CD8-positive, alpha-beta memory T cell (primary cell): ENCODE data around the gene MEIS1. TPM values are rescaled to one million over a fixed set of nuclear protein-coding genes. Genes with fewer than 3 reads are reported as not detected.

Source experiments
- CTCF ChIA-PET: fragments of 350-600 bp; sonication (Branson Sonifier 250); formaldehyde crosslinking; loops from one replicate; lab custom pipeline; 2021; ENCODE audit warnings: antibody characterized with exemption; lab: Charles Lee
- POLR2A ChIA-PET: fragments of 350-600 bp; sonication (Branson Sonifier 250); formaldehyde crosslinking; loops from one replicate; lab custom pipeline; 2021; ENCODE audit warnings: antibody characterized with exemption; lab: Charles Lee
- DNase-seq, 5 donors: peaks; one replicate each; pipeline versions ENCODE4 v3.0.0 to v3.0.0-alpha.2; 2020 to 2022; ENCODE audit warnings: mixed read lengths in 1 of 5
- H3K27ac ChIP-seq: one replicate; pipeline ENCODE4 v1.7.0; 2013; ENCODE audit warnings: low read depth, mild to moderate bottlenecking, low read length, moderate library complexity
- H3K27me3 ChIP-seq: 2 replicates; pipeline ENCODE4 v1.7.0; 2013; ENCODE audit warnings: low read length, mild to moderate bottlenecking; ENCODE audit not compliant: insufficient read depth, poor library complexity, severe bottlenecking
- H3K36me3 ChIP-seq: 2 replicates; pipeline ENCODE4 v1.7.0; 2013; ENCODE audit warnings: mild to moderate bottlenecking, low read length, moderate library complexity; ENCODE audit not compliant: insufficient read depth
- H3K4me1 ChIP-seq: 2 replicates; pipeline ENCODE4 v1.7.0; 2013; ENCODE audit warnings: mild to moderate bottlenecking, low read length, moderate library complexity; ENCODE audit not compliant: insufficient read depth
- H3K4me3 ChIP-seq: 2 replicates; pipeline ENCODE4 v1.7.0; 2013; ENCODE audit warnings: mild to moderate bottlenecking, low read length
- H3K9me3 ChIP-seq: 2 replicates; pipeline ENCODE4 v1.7.0; 2013; ENCODE audit warnings: mild to moderate bottlenecking, low read length
- H3K27ac Mint-ChIP-seq, 8 donors: one replicate each; pipeline ENCODE4 v1.8.0; 2020 to 2021; ENCODE audit warnings: mixed read lengths in 8 of 8, mild to moderate bottlenecking in 6 of 8, inconsistent platforms in 3 of 8, moderate library complexity in 3 of 8
- H3K27me3 Mint-ChIP-seq, 2 donors: one replicate each; pipeline ENCODE4 v1.8.0; 2020 to 2021; ENCODE audit warnings: mixed read lengths in 2 of 2, mild to moderate bottlenecking in 1 of 2, moderate library complexity in 1 of 2
- H3K36me3 Mint-ChIP-seq, 3 donors: one replicate each; pipeline ENCODE4 v1.8.0; 2020 to 2021; ENCODE audit warnings: mixed read lengths in 3 of 3, inconsistent platforms in 1 of 3, mild to moderate bottlenecking in 1 of 3
- H3K4me1 Mint-ChIP-seq, 3 donors: one replicate each; pipeline ENCODE4 v1.8.0; 2020 to 2021; ENCODE audit warnings: mixed read lengths in 3 of 3, inconsistent platforms in 1 of 3, mild to moderate bottlenecking in 1 of 3
- H3K4me3 Mint-ChIP-seq, 7 donors: one replicate each; pipeline ENCODE4 v1.8.0; 2020 to 2021; ENCODE audit warnings: mixed read lengths in 7 of 7, mild to moderate bottlenecking in 6 of 7, moderate library complexity in 4 of 7, inconsistent platforms in 2 of 7
- H3K9me3 Mint-ChIP-seq, 5 donors: one replicate each; pipeline ENCODE4 v1.8.0; 2020 to 2022; ENCODE audit warnings: mixed read lengths in 5 of 5, mild to moderate bottlenecking in 3 of 5, moderate library complexity in 2 of 5, inconsistent platforms in 1 of 5
- polyA plus RNA-seq: library from polyadenylated mRNA; unstranded; fragments of 300-500 nt; fragmentation: Illumina TruSeq; gene quantifications from one replicate; pipeline ENCODE4 v1.2.3, GENCODE V29; 2021
- total RNA-seq, 2 experiments: library from RNA; stranded (reverse); gene quantifications; one replicate each; pipeline ENCODE4 v1.2.3, GENCODE V29; 2021

The MEIS1 gene
- total and polyA plus RNA-seq, 3 experiments from 2014 or later, result not detected

GRCh38 chr2:66443979-66444861, 9.3 kb downstream of the MEIS1 start:
- no peaks in the 10 kb centered on the region for H3K36me3 Mint-ChIP-seq
- Histone ChIP-seq H3K27ac (no peak overlapping the region), H3K36me3 (no peaks in the 10 kb centered on the region), H3K9me3 (no peaks in the 10 kb centered on the region), H3K4me3 (no peak overlapping the region), H3K27me3 (peaks cover 11% of the 10 kb centered on the region), H3K4me1 (no peaks in the 10 kb centered on the region)
- no peak overlapping the region for H3K4me3 Mint-ChIP-seq
- peaks cover 0 to 24% (median 13%) of the 10 kb centered on the region in 5 donors for H3K9me3 Mint-ChIP-seq
- ChIA-PET CTCF (interaction anchor here (1.0 kb wide), 1 partner anchor 11 kb away, joined by 3 read pairs; no protein-coding TSS in a partner anchor), POLR2A (no interaction called here)
- no peak for DNase-seq
- no peak overlapping the region for H3K27ac Mint-ChIP-seq
- H3K27me3 Mint-ChIP-seq, result peaks cover 32 to 53% of the 10 kb centered on the region in 2 donors
- H3K4me1 Mint-ChIP-seq, result no peaks in the 10 kb centered on the region

- Mint-ChIP-seq H3K4me1 (no peaks in the 10 kb centered on the region), H3K4me3 (no peak overlapping the region), H3K27ac (no peak overlapping the region), H3K36me3 (no peaks in the 10 kb centered on the region), H3K9me3 (peaks cover 0 to 16% (median 11%) of the 10 kb centered on the region in 5 donors), H3K27me3 (peaks cover 22 to 43% of the 10 kb centered on the region in 2 donors)
- Histone ChIP-seq H3K4me3 (no peak overlapping the region), H3K9me3 (no peaks in the 10 kb centered on the region), H3K27me3 (peaks cover 6% of the 10 kb centered on the region), H3K4me1 (no peaks in the 10 kb centered on the region), H3K27ac (no peak overlapping the region), H3K36me3 (no peaks in the 10 kb centered on the region)
- ChIA-PET POLR2A (no interaction called here), CTCF (interaction anchor here (1.0 kb wide), 1 partner anchor 12 kb away, joined by 3 read pairs; no protein-coding TSS in a partner anchor)
- no peak for DNase-seq
Measured at GRCh38 chr2:66445076-66445924, 10.4 kb downstream of the MEIS1 start.

- CTCF ChIA-PET, result interaction anchor here (0.6 kb wide), 1 partner anchor 9 kb away, joined by 3 read pairs; no protein-coding TSS in a partner anchor
- no peaks in the 10 kb centered on the region for H3K36me3 ChIP-seq
- H3K27ac ChIP-seq, result no peak overlapping the region
- no peak overlapping the region for H3K4me3 Mint-ChIP-seq
- no peaks in the 10 kb centered on the region for H3K36me3 Mint-ChIP-seq
- no peak for DNase-seq
- no peaks in the 10 kb centered on the region for H3K4me1 ChIP-seq
- H3K9me3 Mint-ChIP-seq, result peaks cover 0 to 13% (median 9%) of the 10 kb centered on the region in 5 donors
- no peak overlapping the region for H3K4me3 ChIP-seq
- H3K4me1 Mint-ChIP-seq, result no peaks in the 10 kb centered on the region
- H3K27ac Mint-ChIP-seq, result no peak overlapping the region
- peaks cover 17 to 38% of the 10 kb centered on the region in 2 donors for H3K27me3 Mint-ChIP-seq
- peaks cover 6% of the 10 kb centered on the region for H3K27me3 ChIP-seq
- no peaks in the 10 kb centered on the region for H3K9me3 ChIP-seq
- POLR2A ChIA-PET, result no interaction called here
Measured at GRCh38 chr2:66445925-66446871, 11.3 kb downstream of the MEIS1 start.

GRCh38 chr2:66446941-66447340, 12.0 kb downstream of the MEIS1 start:
- Mint-ChIP-seq H3K9me3 (peaks cover 0 to 11% (median 6%) of the 10 kb centered on the region in 5 donors), H3K27ac (no peak overlapping the region), H3K4me1 (no peaks in the 10 kb centered on the region), H3K36me3 (no peaks in the 10 kb centered on the region), H3K4me3 (no peak overlapping the region), H3K27me3 (peaks cover 11 to 31% of the 10 kb centered on the region in 2 donors)
- H3K27me3 ChIP-seq, result peaks cover 6% of the 10 kb centered on the region
- no peaks in the 10 kb centered on the region for H3K4me1 ChIP-seq
- H3K4me3 ChIP-seq, result no peak overlapping the region
- CTCF ChIA-PET, result interaction anchor here (0.6 kb wide), 1 partner anchor 10 kb away, joined by 3 read pairs; no protein-coding TSS in a partner anchor
- H3K36me3 ChIP-seq, result no peaks in the 10 kb centered on the region
- POLR2A ChIA-PET, result no interaction called here
- DNase-seq, result no peak
- no peak overlapping the region for H3K27ac ChIP-seq
- H3K9me3 ChIP-seq, result no peaks in the 10 kb centered on the region

GRCh38 chr2:66447677-66448076, 12.8 kb downstream of the MEIS1 start:
- Mint-ChIP-seq H3K9me3 (peaks cover 0 to 8% (median 6%) of the 10 kb centered on the region in 5 donors), H3K27ac (no peak overlapping the region), H3K4me1 (no peaks in the 10 kb centered on the region), H3K4me3 (no peak overlapping the region), H3K27me3 (peaks cover 10 to 26% of the 10 kb centered on the region in 2 donors), H3K36me3 (no peaks in the 10 kb centered on the region)
- no peaks in the 10 kb centered on the region for H3K4me1 ChIP-seq
- CTCF ChIA-PET, result no interaction called here
- H3K9me3 ChIP-seq, result no peaks in the 10 kb centered on the region
- POLR2A ChIA-PET, result no interaction called here
- no peak overlapping the region for H3K4me3 ChIP-seq
- no peaks in the 10 kb centered on the region for H3K27me3 ChIP-seq
- no peak overlapping the region for H3K27ac ChIP-seq
- no peaks in the 10 kb centered on the region for H3K36me3 ChIP-seq
- no peak for DNase-seq

- Mint-ChIP-seq H3K4me3 (no peak overlapping the region), H3K27ac (no peak overlapping the region), H3K4me1 (no peaks in the 10 kb centered on the region), H3K9me3 (peaks cover 0 to 8% (median 6%) of the 10 kb centered on the region in 5 donors), H3K27me3 (peaks cover 7 to 21% of the 10 kb centered on the region in 2 donors), H3K36me3 (no peaks in the 10 kb centered on the region)
- Histone ChIP-seq H3K27me3 (no peaks in the 10 kb centered on the region), H3K9me3 (no peaks in the 10 kb centered on the region), H3K4me3 (no peak overlapping the region), H3K36me3 (no peaks in the 10 kb centered on the region), H3K4me1 (no peaks in the 10 kb centered on the region), H3K27ac (no peak overlapping the region)
- no peak for DNase-seq
- ChIA-PET POLR2A (no interaction called here), CTCF (no interaction called here)
Measured at GRCh38 chr2:66448136-66448991, 13.4 kb downstream of the MEIS1 start.

GRCh38 chr2:66452214-66452613, 17.3 kb downstream of the MEIS1 start:
- H3K4me3 Mint-ChIP-seq, result no peak overlapping the region
- H3K36me3 Mint-ChIP-seq, result no peaks in the 10 kb centered on the region
- no peaks in the 10 kb centered on the region for H3K9me3 ChIP-seq
- H3K27ac Mint-ChIP-seq, result no peak overlapping the region
- H3K36me3 ChIP-seq, result no peaks in the 10 kb centered on the region
- H3K4me1 Mint-ChIP-seq, result no peaks in the 10 kb centered on the region
- H3K27me3 ChIP-seq, result no peaks in the 10 kb centered on the region
- ChIA-PET CTCF (no interaction called here), POLR2A (no interaction called here)
- peaks cover 0 to 4% of the 10 kb centered on the region in 2 donors for H3K27me3 Mint-ChIP-seq
- peaks cover 0 to 4% (median 2%) of the 10 kb centered on the region in 5 donors for H3K9me3 Mint-ChIP-seq
- no peak overlapping the region for H3K4me3 ChIP-seq
- H3K27ac ChIP-seq, result no peak overlapping the region
- H3K4me1 ChIP-seq, result no peaks in the 10 kb centered on the region
- no peak for DNase-seq
